ENCODE results near the gene LDHA. TPM values are rescaled to one million over a fixed set of nuclear protein-coding genes. Genes with fewer than 3 reads are reported as not detected.

LDHA gene
- total RNA-seq, 6 donors from 2014 or later, result 101 to 417 (median 275) TPM

- ATAC-seq (ENCODE audit: low FRiP score in 2 of 2) (no peak), DNase-seq (no peak)
- WGBS, 2 donors, result 94 to 100% methylated on average over 1 of the region's 1 CpG
- Histone ChIP-seq H3K36me3 (no peaks in the 10 kb centered on the region), H3K4me1 (no peaks in the 10 kb centered on the region), H3K4me3 (no peak overlapping the region), H3K27me3 (no peaks in the 10 kb centered on the region), H3K9me3 (no peaks in the 10 kb centered on the region), H3K27ac (no peak overlapping the region)
- TF ChIP-seq EP300 (IDR thresholded peaks at IDR 0.05) (no peak), CTCF (IDR thresholded peaks at IDR 0.05) (no peak), POLR2A (IDR thresholded peaks at IDR 0.05) (no peak), POLR2AphosphoS5 (IDR thresholded peaks at IDR 0.05) (no peak)
Observed at GRCh38 chr11:18375941-18376340, 18.4 kb upstream of the LDHA start.

- Histone ChIP-seq H3K27me3 (no peaks in the 10 kb centered on the region), H3K36me3 (no peaks in the 10 kb centered on the region), H3K27ac (no peak overlapping the region), H3K9me3 (no peaks in the 10 kb centered on the region), H3K4me1 (peaks cover 16 to 18% (median 16%) of the 10 kb centered on the region in 4 donors), H3K4me3 (no peak overlapping the region)
- DNase-seq (no peak), ATAC-seq (ENCODE audit: low FRiP score in 2 of 2) (no peak)
- TF ChIP-seq CTCF (IDR thresholded peaks at IDR 0.05), result no peak
- WGBS, 2 donors, result 42 to 67% methylated on average over 2 of the region's 2 CpGs
Observed at GRCh38 chr11:18379201-18379600, 15.2 kb upstream of the LDHA start.

GRCh38 chr11:18383388-18384156 is 10.8 kb upstream of the LDHA start:
- Histone ChIP-seq H3K27me3 (no peaks in the 10 kb centered on the region), H3K4me1 (peaks cover 28 to 31% (median 29%) of the 10 kb centered on the region in 4 donors), H3K9me3 (no peaks in the 10 kb centered on the region), H3K4me3 (no peak overlapping the region), H3K36me3 (no peaks in the 10 kb centered on the region), H3K27ac (peak overlapping the region; percentile 91 to 99 (median 93))
- peak in 1 of 2 donors; percentile 94 for DNase-seq
- peak; percentile 95 to 96 for ATAC-seq (ENCODE audit: low FRiP score in 2 of 2)
- TF ChIP-seq POLR2A (IDR thresholded peaks at IDR 0.05) (peak in 1 of 4 donors; percentile 38), EP300 (IDR thresholded peaks at IDR 0.05) (peak in 1 of 4 donors; percentile 87), CTCF (IDR thresholded peaks at IDR 0.05) (peak in 1 of 6 experiments; percentile 5), POLR2AphosphoS5 (IDR thresholded peaks at IDR 0.05) (peak; percentile 65 to 72)
- 14 to 15% methylated on average over 7 to 9 of the region's 9 CpGs for WGBS, 2 donors

- H3K4me3 ChIP-seq, result no peak overlapping the region
- TF ChIP-seq POLR2A (IDR thresholded peaks at IDR 0.05) (peak in 1 of 4 donors; percentile 18), EP300 (IDR thresholded peaks at IDR 0.05) (peak in 2 of 4 donors; percentile 8 to 22), POLR2AphosphoS5 (IDR thresholded peaks at IDR 0.05) (no peak)
Observed at GRCh38 chr11:18384157-18384641, 10.2 kb upstream of the LDHA start.

GRCh38 chr11:18390088-18390487 is 4.3 kb upstream of the LDHA start:
- TF ChIP-seq POLR2AphosphoS5 (IDR thresholded peaks at IDR 0.05), result no peak
- TF ChIP-seq POLR2A (IDR thresholded peaks at IDR 0.05), result no peak
- no peak for TF ChIP-seq EP300 (IDR thresholded peaks at IDR 0.05)
- no peak for TF ChIP-seq CTCF (IDR thresholded peaks at IDR 0.05)
- WGBS, 2 donors, result 83 to 89% methylated on average over 3 of the region's 3 CpGs
- H3K27me3 ChIP-seq, result no peaks in the 10 kb centered on the region
- DNase-seq (no peak), ATAC-seq (ENCODE audit: low FRiP score in 2 of 2) (no peak)
- no peak overlapping the region for H3K4me3 ChIP-seq
- no peaks in the 10 kb centered on the region for H3K9me3 ChIP-seq
- H3K27ac ChIP-seq, result no peak overlapping the region
- H3K36me3 ChIP-seq, result no peaks in the 10 kb centered on the region
- peaks cover 10 to 16% (median 12%) of the 10 kb centered on the region in 4 donors for H3K4me1 ChIP-seq

More at GRCh38 chr11:18384157-18384641, 10.2 kb upstream of the LDHA start:
- DNase-seq, result peak in 1 of 2 donors; percentile 71
- Histone ChIP-seq H3K4me1 (peaks cover 28 to 31% (median 29%) of the 10 kb centered on the region in 4 donors), H3K9me3 (no peaks in the 10 kb centered on the region), H3K36me3 (no peaks in the 10 kb centered on the region), H3K27ac (peak overlapping the region; percentile 91 to 99 (median 93)), H3K27me3 (no peaks in the 10 kb centered on the region)
- ATAC-seq (ENCODE audit: low FRiP score in 2 of 2), result peak; percentile 78 to 88
- WGBS, 2 donors, result 0 to 9% methylated on average over 1 to 3 of the region's 3 CpGs

All from upper lobe of left lung (tissue), 6 donors.